GM19025 (cell line): ENCODE measurements around the gene MEAK7.

ENCODE experiments used
- ATAC-seq: cut with Tn5 transposase; IDR thresholded peaks from one replicate; pipeline ENCODE4 v1.9.1; 2021; ENCODE audit warnings: mild to moderate bottlenecking, low read depth, moderate library complexity; ENCODE audit not compliant: unreplicated experiment

Gene MEAK7

DNA sequence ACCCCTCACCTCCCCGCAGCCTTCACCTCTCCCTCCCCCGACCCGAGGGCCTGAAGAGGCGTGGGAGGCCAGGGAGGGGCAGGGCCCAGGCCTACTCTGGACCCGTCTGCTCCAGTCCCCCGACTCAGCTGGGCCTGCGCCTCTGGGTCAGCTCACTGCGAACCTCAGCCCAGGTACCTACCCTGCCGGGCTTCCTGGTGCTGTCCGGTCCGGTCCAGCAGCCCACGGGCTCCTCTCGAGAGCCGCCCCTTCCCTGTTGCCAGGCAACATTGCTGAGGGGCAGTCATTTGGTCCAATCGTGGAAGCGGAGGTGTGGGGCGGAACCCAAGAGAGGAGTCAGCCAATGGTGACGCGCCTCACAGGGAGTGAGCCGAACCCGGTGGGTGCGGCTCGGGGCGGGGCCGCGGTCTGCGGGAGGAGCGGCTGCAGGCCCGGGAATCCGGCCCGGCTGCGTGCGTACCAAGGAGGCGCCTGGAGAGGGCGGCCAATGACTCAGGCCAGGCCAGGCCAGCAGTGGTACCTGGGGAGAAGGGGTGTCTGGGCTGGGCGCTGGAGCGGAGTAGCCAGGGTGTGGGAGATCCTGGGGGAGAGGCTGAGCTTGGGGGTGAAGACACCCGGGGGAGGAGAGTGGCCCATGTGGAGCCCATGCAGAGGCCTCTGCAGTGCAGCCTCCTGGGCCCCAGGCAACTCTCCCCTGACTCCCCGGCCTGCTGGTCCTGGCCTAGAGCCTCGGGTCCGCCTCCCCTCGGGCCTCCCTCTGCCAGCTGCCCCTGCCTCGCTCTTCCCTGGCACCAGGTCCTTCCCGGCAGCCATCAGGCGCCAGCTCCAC lies at the start of gene MEAK7:
TSS of gene MEAK7 (minus strand) at position 240 of the 829 bp plus-strand sequence. CDS start 6,573 bp downstream, outside the sequence.
- ATAC-seq: peak; percentile 97

DNA sequence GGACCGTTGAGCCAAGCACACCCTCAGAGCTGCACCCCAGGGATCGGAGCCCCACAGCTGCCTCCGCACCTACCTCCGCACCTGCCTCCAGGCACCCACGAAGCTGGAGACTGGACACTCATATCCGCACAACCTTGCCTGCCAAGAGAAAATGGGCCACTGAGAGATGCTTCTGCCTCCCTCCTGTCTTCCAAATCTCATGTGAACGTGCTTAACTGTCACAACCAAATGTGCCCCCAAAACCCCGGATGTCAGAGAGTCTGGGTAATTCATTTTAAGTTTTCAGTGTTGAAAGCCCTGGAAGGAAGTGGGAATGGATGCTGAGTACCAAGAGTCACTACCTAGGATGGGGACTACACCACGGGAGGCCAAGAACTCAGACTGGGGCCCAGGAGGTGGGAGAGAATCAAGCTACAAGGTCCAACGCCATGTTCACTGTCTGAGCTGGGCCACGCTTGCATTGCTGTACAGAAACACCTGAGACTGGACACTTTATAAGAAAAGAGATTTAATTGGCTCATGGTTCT lies 49.5 kb upstream of the MEAK7 start:
- no peak for ATAC-seq

DNA sequence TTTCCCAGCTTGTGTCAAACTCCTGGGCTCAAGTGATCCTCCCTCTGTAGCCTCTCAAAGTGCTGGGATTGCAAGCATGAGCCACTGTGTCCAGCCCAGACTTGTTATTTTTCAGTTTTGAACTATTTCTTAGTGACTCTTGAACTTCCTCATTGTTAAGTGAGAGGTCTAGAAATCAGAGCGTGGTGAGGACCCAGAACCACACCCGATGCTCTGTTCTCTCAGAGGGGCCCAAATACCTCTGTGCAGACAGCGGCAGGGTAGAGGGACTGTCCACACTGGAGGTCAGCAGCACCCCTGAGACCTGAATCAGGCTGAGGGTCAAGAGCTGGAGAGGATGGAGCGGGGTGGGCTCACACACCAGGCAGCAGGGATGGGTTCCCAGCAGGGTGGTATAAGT lies 47.7 kb upstream of the MEAK7 start:
- ATAC-seq: no peak

DNA sequence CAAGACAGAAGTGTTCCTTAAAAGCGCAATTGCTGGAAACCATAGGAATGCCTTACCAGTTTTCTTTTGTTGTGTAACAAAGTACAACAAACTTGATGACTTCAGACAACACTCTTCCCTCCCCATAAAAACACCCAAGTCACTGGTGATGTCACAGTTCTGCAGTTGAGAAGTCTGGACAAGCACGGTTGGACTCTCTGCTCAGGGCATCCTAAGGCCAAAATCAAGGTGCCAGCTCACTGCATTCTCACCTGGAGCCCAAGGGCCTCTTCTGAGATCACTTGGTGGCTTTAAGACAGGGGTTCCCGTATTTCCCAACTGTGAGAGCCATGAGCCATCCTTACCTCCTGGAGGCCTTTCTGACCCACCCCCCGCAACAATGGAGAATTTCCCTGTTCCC lies 45.6 kb upstream of the MEAK7 start:
- ATAC-seq: no peak

- ATAC-seq: no peak
Measured at GRCh38 chr16:84548971-84549844, 44.7 kb upstream of the MEAK7 start.

GRCh38 chr16:84548508-84548907 lies 44.0 kb upstream of the MEAK7 start:
- no peak for ATAC-seq

DNA sequence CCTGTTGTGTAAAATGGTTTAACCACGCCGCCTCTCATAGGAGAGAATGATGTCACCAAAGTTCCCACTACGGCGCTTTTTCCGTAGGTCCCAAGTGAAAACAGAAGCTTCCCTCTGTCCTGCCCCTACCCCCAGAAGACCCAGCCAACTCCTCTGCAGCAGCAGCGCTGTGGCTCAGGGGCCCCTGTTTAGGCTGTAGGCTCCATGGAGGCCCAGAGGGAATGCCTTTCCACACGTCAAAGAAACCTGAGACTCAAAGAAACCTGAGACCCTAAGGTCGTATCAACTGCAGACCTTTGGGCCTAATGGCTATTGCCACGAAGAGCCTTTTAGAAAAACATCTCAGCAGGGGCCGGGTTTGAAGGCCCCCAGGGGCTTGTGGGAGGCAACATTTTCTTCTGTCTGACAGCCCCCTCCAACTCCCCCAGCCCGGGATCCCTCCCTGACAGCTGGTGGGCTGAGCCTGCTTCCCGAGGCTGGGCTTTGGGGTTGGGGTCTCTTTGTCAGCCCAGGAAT lies 43.1 kb upstream of the MEAK7 start:
- no peak for ATAC-seq

GRCh38 chr16:84546669-84547545 lies 42.4 kb upstream of the MEAK7 start:
- no peak for ATAC-seq

- ATAC-seq: no peak
Measured at GRCh38 chr16:84545114-84545737, 40.8 kb upstream of the MEAK7 start.

DNA sequence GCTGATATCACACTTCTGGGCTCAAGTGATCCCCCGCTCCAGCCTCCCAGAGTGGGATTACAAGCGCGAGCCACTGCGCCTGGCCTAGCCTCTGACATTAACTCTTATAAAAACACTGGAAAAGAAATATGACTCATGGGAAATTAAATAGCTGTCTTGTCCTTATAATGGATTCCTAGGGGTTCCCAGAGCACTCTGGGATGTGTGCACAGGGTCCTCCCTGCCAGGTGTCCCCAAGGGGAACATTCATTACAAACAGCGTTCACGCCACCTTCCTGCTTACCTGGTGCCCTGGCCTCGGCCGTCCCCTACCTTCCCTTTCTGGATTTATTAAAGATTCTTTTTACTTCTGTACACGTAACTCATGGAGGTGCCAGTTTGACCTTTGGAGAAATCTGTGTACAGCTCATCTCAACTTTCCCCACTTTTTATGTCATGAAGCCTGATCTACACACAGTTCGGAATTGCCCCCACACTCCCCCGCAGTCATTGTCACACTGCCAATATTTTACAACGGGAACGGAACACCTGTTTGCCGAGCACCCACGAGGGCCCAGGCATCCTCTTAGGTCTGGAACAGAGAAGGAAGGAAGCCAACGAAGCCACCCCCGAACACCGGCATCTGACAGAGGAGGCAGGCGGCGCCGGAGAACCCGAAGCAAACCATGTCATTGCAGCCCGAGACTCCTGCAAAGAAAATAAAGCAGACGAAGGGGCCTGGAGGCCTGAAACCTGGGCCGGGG lies 39.7 kb upstream of the MEAK7 start:
- no peak for ATAC-seq

GRCh38 chr16:84543253-84543652 lies 38.8 kb upstream of the MEAK7 start:
- ATAC-seq: no peak

DNA sequence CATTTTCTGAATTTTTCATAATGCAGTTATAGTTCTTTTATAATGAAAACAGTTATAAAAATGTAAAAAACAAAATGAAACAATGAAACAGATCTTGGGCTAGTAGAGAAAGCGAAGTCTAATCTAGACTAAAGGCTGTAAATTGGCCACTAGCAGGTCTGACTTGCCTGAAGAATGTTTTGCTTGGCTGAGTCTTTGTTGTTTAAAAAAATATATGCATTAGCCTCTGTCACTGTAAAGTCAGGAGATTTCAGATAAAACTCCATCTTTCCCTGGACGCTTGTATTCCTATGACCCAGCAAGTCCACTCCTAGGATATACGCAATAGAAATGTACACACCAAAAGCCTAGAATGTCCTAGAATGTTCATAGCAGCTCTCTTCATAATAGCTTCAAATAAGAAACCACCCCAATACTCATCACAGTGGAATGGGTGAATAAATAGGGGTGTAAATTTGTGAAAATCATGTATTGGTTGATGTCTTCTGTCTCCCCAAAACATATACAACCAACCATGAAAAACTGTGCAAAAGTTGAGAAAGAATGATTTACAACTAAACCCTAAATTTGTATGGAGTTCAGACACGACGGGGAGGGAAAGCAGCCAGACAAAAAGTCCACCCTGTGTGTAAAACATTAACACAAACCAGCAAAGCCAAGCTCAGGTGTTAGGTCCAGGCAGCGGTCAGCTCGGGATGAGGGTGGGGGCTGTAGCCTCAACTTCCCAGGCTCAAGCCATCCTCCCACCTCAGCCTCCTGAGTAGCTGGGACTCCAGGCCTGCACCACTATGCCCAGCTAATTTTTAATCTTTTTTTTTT lies 37.7 kb upstream of the MEAK7 start:
- no peak for ATAC-seq

GRCh38 chr16:84540194-84540593 lies 35.7 kb upstream of the MEAK7 start:
- ATAC-seq: no peak

DNA sequence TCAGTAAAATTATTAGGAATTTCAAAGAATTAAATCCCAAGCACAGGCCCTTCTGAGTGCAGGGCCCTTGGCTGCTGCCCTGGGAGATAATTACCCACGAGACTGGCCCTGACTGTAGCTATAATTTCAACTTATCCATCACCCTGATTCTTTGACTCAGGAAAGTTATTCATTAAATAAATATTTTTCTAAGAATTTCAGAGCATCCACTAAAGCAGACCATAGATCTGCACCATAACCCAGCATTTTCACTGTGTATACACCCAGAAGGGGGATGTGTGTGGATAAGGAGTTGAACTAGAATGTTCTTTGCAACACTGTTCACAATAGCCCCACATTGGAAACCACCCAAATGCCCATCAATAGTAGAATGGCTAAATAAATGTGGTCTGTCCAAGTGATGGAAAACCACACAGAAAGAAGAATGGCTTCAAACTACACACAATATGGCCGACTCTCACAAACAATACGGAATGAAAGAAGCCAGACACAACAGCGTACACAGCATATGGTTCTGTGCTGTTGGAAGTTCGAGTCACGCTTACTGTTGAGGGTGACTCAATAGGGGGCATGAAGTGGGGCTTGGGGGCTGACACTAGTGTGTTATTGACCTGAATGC lies 33.9 kb upstream of the MEAK7 start:
- ATAC-seq: no peak

- ATAC-seq: no peak
Measured at GRCh38 chr16:84537491-84538151, 33.2 kb upstream of the MEAK7 start.

DNA sequence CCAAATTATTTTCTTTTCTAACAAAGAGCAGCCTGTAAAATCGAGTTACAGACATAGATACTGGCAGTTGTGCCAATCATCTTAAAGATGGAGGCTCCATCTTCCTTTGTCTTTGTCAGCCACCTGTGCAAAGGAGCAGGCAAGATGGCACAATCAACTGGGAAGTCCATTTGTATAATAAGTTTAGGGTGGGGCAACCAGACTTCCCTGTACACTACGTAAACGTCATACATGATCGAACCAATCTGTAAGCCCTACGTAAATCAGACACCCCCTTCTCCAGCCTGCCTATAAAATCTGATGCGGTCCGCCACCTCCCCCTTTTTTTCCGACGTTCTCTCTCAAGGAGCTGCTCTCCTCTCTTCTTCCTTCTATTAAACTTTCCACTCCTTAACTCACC lies 31.4 kb upstream of the MEAK7 start:
- ATAC-seq: no peak

- ATAC-seq: no peak
Measured at GRCh38 chr16:84535408-84535807, 30.9 kb upstream of the MEAK7 start.
